Measurements from ENCODE around the gene ATF7.

DNA sequence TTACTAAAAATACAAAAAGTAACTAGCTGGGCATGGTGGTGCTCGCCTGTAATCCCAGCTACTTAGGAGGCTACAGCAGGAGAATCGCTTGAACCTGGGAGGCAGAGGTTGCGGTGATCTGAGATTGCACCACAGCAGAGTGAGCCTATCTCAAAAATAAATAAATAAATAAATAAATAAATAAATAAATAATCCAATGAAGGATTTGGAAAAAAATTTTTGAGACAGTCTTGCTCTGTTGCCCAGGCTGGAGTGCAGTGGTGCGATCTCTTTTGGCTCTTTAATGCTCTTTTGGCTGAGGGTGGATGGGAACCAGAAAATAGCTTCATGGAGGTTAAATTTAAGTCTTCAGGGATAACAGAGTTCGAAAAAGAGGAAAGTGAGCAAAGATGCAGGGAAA, 38.0 kb upstream of the ATF7 start:
- no peak for TF ChIP-seq FOS (IDR thresholded peaks at IDR 0.05; ENCODE audit: low read depth, low read length)
- TF ChIP-seq POLR2A (IDR thresholded peaks at IDR 0.05; ENCODE audit: low read depth, low read length) = no peak

All from IMR-90 (cell line).